H1 (cell line): ENCODE data around the gene MYLIP. TPM values are rescaled to one million over a fixed set of nuclear protein-coding genes. Genes with fewer than 3 reads are reported as not detected.

Experiments
- CTCF ChIA-PET: fragments of 300-600 bp; sonication (Branson Sonifier 250); formaldehyde crosslinking; loops from one replicate; lab custom pipeline; 2021; ENCODE audit not compliant: partially characterized antibody; lab: Charles Lee
- POLR2A ChIA-PET: fragments of 300-600 bp; sonication (Branson Sonifier 250); formaldehyde crosslinking; loops from one replicate; lab custom pipeline; 2021; ENCODE audit warnings: inconsistent platforms; ENCODE audit not compliant: partially characterized antibody; lab: Charles Lee
- DNase-seq, 2 experiments: peaks; one replicate each; pipeline versions ENCODE4 v3.0.0 to v3.0.0-alpha.2; 2010 to 2022; ENCODE audit warnings: low spot score in 2 of 2, low read depth in 1 of 2, mixed read lengths in 1 of 2
- FAIRE-seq: peaks from 2 replicates; lab custom pipeline; 2011; peaks lifted over from hg19 to GRCh38; lab: Jason Lieb, UNC
- H2AFZ ChIP-seq: 2 replicates; pipeline ENCODE4 v1.8.1; 2012; ENCODE audit warnings: low read length, inconsistent platforms
- H2AK5ac ChIP-seq: 2 replicates; pipeline ENCODE4 v1.6.1; 2013; ENCODE audit warnings: low read depth, low read length
- H2BK120ac ChIP-seq: replicated peaks from 2 replicates; pipeline ENCODE3; 2013; ENCODE audit warnings: low read depth, low read length, inconsistent platforms
- H2BK12ac ChIP-seq: 2 replicates; pipeline ENCODE4 v1.6.1; 2013; ENCODE audit warnings: low read depth, low read length
- H2BK15ac ChIP-seq: 2 replicates; pipeline ENCODE4 v1.6.1; 2013; ENCODE audit warnings: low read length
- H2BK20ac ChIP-seq: 2 replicates; pipeline ENCODE4 v1.6.1; 2013; ENCODE audit warnings: low read length
- H2BK5ac ChIP-seq: 2 replicates; pipeline ENCODE4 v1.6.1; 2013; ENCODE audit warnings: low read depth, low read length
- H3K14ac ChIP-seq: 2 replicates; pipeline ENCODE4 v1.6.1; 2013; ENCODE audit warnings: inconsistent platforms; ENCODE audit not compliant: insufficient read length
- H3K18ac ChIP-seq: 2 replicates; pipeline ENCODE4 v1.6.1; 2013; ENCODE audit warnings: low read length; ENCODE audit errors: extremely low read depth
- H3K23ac ChIP-seq: 2 replicates; pipeline ENCODE4 v1.6.1; 2013; ENCODE audit warnings: inconsistent platforms; ENCODE audit not compliant: insufficient read length
- H3K23me2 ChIP-seq: 2 replicates; pipeline ENCODE4 v1.6.1; 2013; ENCODE audit warnings: low read depth, low read length
- H3K27ac ChIP-seq: 2 replicates; pipeline ENCODE4 v1.6.1; 2011; ENCODE audit warnings: low read depth, low read length, inconsistent platforms
- H3K27me3 ChIP-seq, 4 experiments: replicated peaks in 1 of 4; 1 replicate in 1 of 4; 2 replicates in 3 of 4; pipeline versions ENCODE4 v1.6.1 to v1.8.1; 2011 to 2013; ENCODE audit warnings: low read length in 3 of 4, mild to moderate bottlenecking in 3 of 4, inconsistent platforms in 2 of 4, mixed read lengths in 2 of 4, moderate library complexity in 1 of 4; ENCODE audit not compliant: control insufficient read depth in 3 of 4, insufficient read depth in 3 of 4; ENCODE audit errors: extremely low read depth in 1 of 4
- H3K36me3 ChIP-seq, 4 experiments: 2 replicates each; pipeline versions ENCODE4 v1.6.1 to v1.8.1; 2011 to 2013; ENCODE audit warnings: mild to moderate bottlenecking in 4 of 4, low read length in 3 of 4, moderate library complexity in 2 of 4, control low read depth in 1 of 4, inconsistent platforms in 1 of 4; ENCODE audit not compliant: insufficient read depth in 4 of 4, control insufficient read depth in 2 of 4
- H3K4ac ChIP-seq: replicated peaks from 2 replicates; pipeline ENCODE3; 2013; ENCODE audit warnings: low read length, low read depth, mixed read lengths, inconsistent platforms; ENCODE audit not compliant: insufficient read length
- H3K4me1 ChIP-seq, 4 experiments: replicated peaks in 1 of 4; 1 replicate in 1 of 4; 2 replicates in 3 of 4; pipeline versions ENCODE4 v1.6.1 to v1.8.1; 2011 to 2013; ENCODE audit warnings: low read length in 3 of 4, inconsistent platforms in 2 of 4, mixed read lengths in 1 of 4; ENCODE audit not compliant: insufficient read depth in 4 of 4, control insufficient read depth in 3 of 4
- H3K4me2 ChIP-seq, 2 experiments: 2 replicates each; pipeline versions ENCODE4 v1.6.1 to v1.8.1; 2011 to 2013; ENCODE audit warnings: low read depth in 2 of 2, low read length in 2 of 2, control low read depth in 1 of 2, inconsistent platforms in 1 of 2, mild to moderate bottlenecking in 1 of 2; ENCODE audit not compliant: insufficient read depth in 1 of 2
- H3K4me3 ChIP-seq, 4 experiments: fragments of 200-600, 300-600 bp in 1 of 4; sonication (generic), shearing (Covaris generic), sonication (Bioruptor Twin) in 1 of 4; 2 replicates each; pipeline versions ENCODE4 v1.5.1 to v1.8.1; 2011 to 2016; ENCODE audit warnings: low read length in 4 of 4, low read depth in 3 of 4, control low read depth in 2 of 4, inconsistent platforms in 2 of 4, mild to moderate bottlenecking in 2 of 4, mixed read lengths in 1 of 4, moderate library complexity in 1 of 4; ENCODE audit not compliant: insufficient read depth in 2 of 4; ENCODE audit errors: extremely low read depth in 1 of 4
- H3K56ac ChIP-seq: replicated peaks from 2 replicates; pipeline ENCODE3; 2013; ENCODE audit warnings: low read depth, mild to moderate bottlenecking, mixed read lengths, low read length, inconsistent platforms; ENCODE audit not compliant: insufficient read length
- H3K79me1 ChIP-seq: 2 replicates; pipeline ENCODE4 v1.6.1; 2013; ENCODE audit warnings: low read depth, low read length, control low read depth
- H3K79me2 ChIP-seq, 2 experiments: 2 replicates each; pipeline versions ENCODE4 v1.6.1 to v1.8.1; 2012 to 2013; ENCODE audit warnings: low read length in 2 of 2, mild to moderate bottlenecking in 2 of 2, inconsistent platforms in 1 of 2; ENCODE audit not compliant: insufficient read depth in 2 of 2, control insufficient read depth in 1 of 2
- H3K9ac ChIP-seq, 4 experiments: replicated peaks in 1 of 4; 1 replicate in 1 of 4; 2 replicates in 3 of 4; pipeline versions ENCODE4 v1.6.1 to v1.8.1; 2011 to 2013; ENCODE audit warnings: low read depth in 3 of 4, low read length in 3 of 4, control low read depth in 2 of 4, mild to moderate bottlenecking in 2 of 4, moderate library complexity in 2 of 4, inconsistent platforms in 1 of 4; ENCODE audit errors: extremely low read depth in 1 of 4
- H3K9me3 ChIP-seq, 2 experiments: 2 replicates each; pipeline versions ENCODE4 v1.6.1 to v1.8.1; 2012 to 2013; ENCODE audit warnings: mild to moderate bottlenecking in 2 of 2, moderate library complexity in 2 of 2, control low read depth in 1 of 2, inconsistent platforms in 1 of 2, low read depth in 1 of 2, low read length in 1 of 2, mixed read lengths in 1 of 2; ENCODE audit not compliant: insufficient read depth in 2 of 2
- H4K20me1 ChIP-seq, 2 experiments: replicated peaks in 1 of 2; 2 replicates each; pipeline versions ENCODE3 to v1.8.1; 2011 to 2013; ENCODE audit warnings: inconsistent platforms in 2 of 2, low read length in 2 of 2, mild to moderate bottlenecking in 1 of 2; ENCODE audit not compliant: insufficient read depth in 2 of 2, control insufficient read depth in 1 of 2
- H4K5ac ChIP-seq: 2 replicates; pipeline ENCODE4 v1.6.1; 2013; ENCODE audit warnings: low read length, low read depth, mixed read lengths, inconsistent platforms; ENCODE audit not compliant: insufficient read length
- H4K8ac ChIP-seq: 2 replicates; pipeline ENCODE4 v1.8.0; 2013; ENCODE audit warnings: mild to moderate bottlenecking, moderate library complexity, low read length, inconsistent platforms; ENCODE audit not compliant: insufficient read depth; ENCODE audit errors: extremely low read depth
- H4K91ac ChIP-seq: replicated peaks from 2 replicates; pipeline ENCODE3; 2013; ENCODE audit warnings: low read length, mixed read lengths, inconsistent platforms; ENCODE audit not compliant: insufficient read length
- BCL11A ChIP-seq, 2 experiments: IDR thresholded peaks; one replicate each; pipeline ENCODE4 v1.6.1; 2011; ENCODE audit warnings: low read depth in 2 of 2, low read length in 2 of 2, mild to moderate bottlenecking in 2 of 2
- CBX5 ChIP-seq: fragments of 300-800, 300-1000 bp; sonication (generic); IDR thresholded peaks from 2 replicates; pipeline ENCODE4 v1.7.1; 2016; ENCODE audit warnings: antibody characterized with exemption, low read length, low read depth
- CHD1 ChIP-seq: IDR thresholded peaks from 2 replicates; pipeline ENCODE4 v1.6.1; 2012; ENCODE audit warnings: low read depth, low read length, improper control_type of control experiment
- CTBP2 ChIP-seq: IDR thresholded peaks from 2 replicates; pipeline ENCODE4 v1.7.0; 2011; ENCODE audit warnings: borderline replicate concordance, mild to moderate bottlenecking, moderate library complexity, mixed read lengths, low read length; ENCODE audit not compliant: insufficient read depth, insufficient read length
- FOSL1 ChIP-seq: IDR thresholded peaks from 2 replicates; pipeline ENCODE4 v1.6.1; 2011; ENCODE audit warnings: mild to moderate bottlenecking, low read depth, low read length, moderate library complexity; ENCODE audit not compliant: insufficient read depth
- NRF1 ChIP-seq: IDR thresholded peaks from 2 replicates; pipeline ENCODE4 v1.6.1; 2011; ENCODE audit warnings: mild to moderate bottlenecking, low read depth, low read length, improper control_type of control experiment
- POLR2AphosphoS5 ChIP-seq: IDR thresholded peaks from 2 replicates; pipeline ENCODE4 v1.6.1; 2011; ENCODE audit warnings: low read depth, low read length
- RAD21 ChIP-seq, 2 experiments: IDR thresholded peaks in 1 of 2; conservative IDR thresholded peaks in 1 of 2; 2 replicates each; pipeline ENCODE4 v1.6.1; 2011; ENCODE audit warnings: low read depth in 2 of 2, low read length in 2 of 2, improper control_type of control experiment in 1 of 2, inconsistent platforms in 1 of 2, mild to moderate bottlenecking in 1 of 2, moderate library complexity in 1 of 2
- SIN3A ChIP-seq, 2 experiments: IDR thresholded peaks in 1 of 2; conservative IDR thresholded peaks in 1 of 2; 2 replicates each; pipeline ENCODE4 v1.6.1; 2011 to 2012; ENCODE audit warnings: low read length in 2 of 2, improper control_type of control experiment in 1 of 2, low read depth in 1 of 2, mild to moderate bottlenecking in 1 of 2
- SIRT6 ChIP-seq: IDR thresholded peaks from one replicate; pipeline ENCODE4 v1.7.1; 2012; ENCODE audit warnings: low read length, inconsistent platforms
- SP2 ChIP-seq: IDR thresholded peaks from 2 replicates; pipeline ENCODE4 v1.6.1; 2012; ENCODE audit warnings: mild to moderate bottlenecking, low read length, inconsistent platforms
- SUZ12 ChIP-seq: fragments of 200-600 bp; sonication (generic); IDR thresholded peaks from 2 replicates; pipeline ENCODE4 v1.6.1; 2012; ENCODE audit warnings: mild to moderate bottlenecking, inconsistent platforms, low read length, moderate library complexity, mixed read lengths
- TAF1 ChIP-seq: IDR thresholded peaks from 2 replicates; pipeline ENCODE4 v1.6.1; 2011; ENCODE audit warnings: mild to moderate bottlenecking, low read depth, low read length
- WGBS, 2 experiments: shearing (Covaris generic) in 1 of 2; methylation state at CpG; one replicate each; pipeline versions ENCODE4 v1.1.6 to v1.1.7; 2013 to 2015; ENCODE audit warnings: low lambda C conversion rate in 2 of 2, mixed read lengths in 2 of 2, inconsistent platforms in 1 of 2, low coverage in 1 of 2, missing lambda C conversion rate in 1 of 2; ENCODE audit not compliant: insufficient replicate concordance in 2 of 2, insufficient coverage in 1 of 2, insufficient read length in 1 of 2; ENCODE audit errors: extremely low coverage in 1 of 2, missing lambda C conversion rate in 1 of 2; 5-methylcytosine and 5-hydroxymethylcytosine counted together
- polyA plus RNA-seq, 7 experiments: library from polyadenylated mRNA; depleted of rRNA in 3 of 7; stranded (reverse) in 5 of 7; unstranded in 2 of 7; fragments of >200 nt in 5 of 7; fragments of 200-250 nt in 2 of 7; gene quantifications; 1 replicate in 5 of 7; 2 replicates in 1 of 7; 4 replicates in 1 of 7; pipeline versions ENCODE4 v1.2.1 to v1.2.3, GENCODE V29; 2011 to 2013; ENCODE audit warnings: missing spikeins in 2 of 7, mixed read lengths in 2 of 7
- total RNA-seq: library from RNA; stranded (reverse); fragmentation: NEBNext Ultra II Directional; extraction: Animal tissue kit (Norgen Biotek cat#: 25700); gene quantifications from 2 replicates; pipeline ENCODE4 v1.2.1, GENCODE V29; 2021

MYLIP gene
- total and polyA plus RNA-seq, 2 of the 8 experiments (the other 6 are each of a cell fraction or from before 2014, with no cell fraction given) = 21.1 to 26.9 TPM

GRCh38 chr6:16090920-16091319 is 38.0 kb upstream of the MYLIP start:
- Histone ChIP-seq H3K79me2 (no peaks in the 10 kb centered on the region), H3K4me2 (no peak overlapping the region), H2AFZ (no peak overlapping the region), H3K4me1 (no peaks in the 10 kb centered on the region), H4K5ac (no peak overlapping the region)
- WGBS, 2 experiments = 100% methylated on average over 1 of the region's 1 CpG; no CpG with 5 or more reads in 1 of the 2 experiments
- TF ChIP-seq BCL11A (IDR thresholded peaks at IDR 0.05; ENCODE audit: low read depth in 2 of 2, low read length in 2 of 2) (no peak), SP2 (no peak), NRF1 (no peak), RAD21 (IDR thresholded peaks at IDR 0.05 in 1 of 2, conservative IDR thresholded peaks at IDR 0.05 in 1 of 2; ENCODE audit: low read depth in 2 of 2, low read length in 2 of 2) (no peak), FOSL1 (no peak), CTBP2 (no peak), SIN3A (conservative IDR thresholded peaks at IDR 0.05 in 1 of 2, IDR thresholded peaks at IDR 0.05 in 1 of 2; ENCODE audit: low read depth in 1 of 2, low read length in 2 of 2) (no peak), POLR2AphosphoS5 (no peak), CHD1 (no peak), SIRT6 (no peak), SUZ12 (no peak), TAF1 (no peak), CBX5 (no peak)
- TF ChIP-seq, all 59 proteins: peak for 0
- Histone ChIP-seq H4K91ac (no peak overlapping the region), H4K8ac (no peak overlapping the region), H2BK15ac (no peak overlapping the region), H2BK120ac (no peak overlapping the region), H3K79me1 (no peaks in the 10 kb centered on the region), H3K27me3 (no peaks in the 10 kb centered on the region), H3K9me3 (no peaks in the 10 kb centered on the region), H2BK12ac (no peak overlapping the region), H3K23me2 (no peaks in the 10 kb centered on the region), H3K56ac (no peak overlapping the region), H2BK5ac (no peak overlapping the region), H2AK5ac (no peak overlapping the region), H3K18ac (no peak overlapping the region), H3K14ac (no peak overlapping the region), H3K4ac (no peak overlapping the region), H2BK20ac (no peak overlapping the region), H3K9ac (no peak overlapping the region), H4K20me1 (no peaks in the 10 kb centered on the region), H3K27ac (no peak overlapping the region), H3K4me3 (no peak overlapping the region), H3K36me3 (no peaks in the 10 kb centered on the region), H3K23ac (no peak overlapping the region)
- POLR2A ChIA-PET = no interaction called here
- DNase-seq = no peak
- CTCF ChIA-PET = no interaction called here
- no peak for FAIRE-seq
